Keratinocyte (primary cell): Measurements from ENCODE around the gene SLBP. TPM values are rescaled to one million over a fixed set of nuclear protein-coding genes. Genes with fewer than 3 reads are reported as not detected.

Experiments used
- DNase-seq: peaks from one replicate; pipeline ENCODE4 v3.0.0-alpha.2; 2011; ENCODE audit warnings: low read depth, missing footprints, low spot score
- FAIRE-seq: peaks from 2 replicates; lab custom pipeline; 2011; peaks lifted over from hg19 to GRCh38; lab: Jason Lieb, UNC
- H2AFZ ChIP-seq: 2 replicates; pipeline ENCODE4 v1.6.0; 2012; ENCODE audit warnings: low read length, control low read depth, inconsistent platforms; ENCODE audit not compliant: control insufficient read depth
- H3K27ac ChIP-seq: 2 replicates; pipeline ENCODE4 v1.5.1; 2011; ENCODE audit warnings: low read length; ENCODE audit not compliant: control insufficient read depth, insufficient read depth
- H3K27me3 ChIP-seq: 3 replicates; pipeline ENCODE4 v1.6.0; 2011; ENCODE audit warnings: low read length; ENCODE audit not compliant: control insufficient read depth, insufficient read depth; ENCODE audit errors: extremely low read depth
- H3K36me3 ChIP-seq, 2 experiments: 2 replicates in 1 of 2; 3 replicates in 1 of 2; pipeline ENCODE4 v1.5.1; 2011; ENCODE audit warnings: low read length in 2 of 2, mild to moderate bottlenecking in 1 of 2; ENCODE audit not compliant: control insufficient read depth in 2 of 2, insufficient read depth in 2 of 2; ENCODE audit errors: extremely low read depth in 1 of 2
- H3K4me1 ChIP-seq: 3 replicates; pipeline ENCODE4 v1.5.1; 2011; ENCODE audit warnings: low read length; ENCODE audit not compliant: control insufficient read depth, insufficient read depth; ENCODE audit errors: extremely low read depth
- H3K4me2 ChIP-seq: 3 replicates; pipeline ENCODE4 v1.6.0; 2011; ENCODE audit warnings: low read depth, low read length; ENCODE audit not compliant: control insufficient read depth, insufficient read depth; ENCODE audit errors: extremely low read depth
- H3K4me3 ChIP-seq, 3 experiments: fragments of 200-600 bp in 1 of 3; sonication (generic) in 1 of 3; 2 replicates in 2 of 3; 3 replicates in 1 of 3; pipeline ENCODE4 v1.5.1; 2011 to 2016; ENCODE audit warnings: low read length in 3 of 3, mild to moderate bottlenecking in 3 of 3, control low read depth in 2 of 3, inconsistent platforms in 1 of 3, low read depth in 1 of 3, mixed read lengths in 1 of 3, mixed run types in 1 of 3, moderate library complexity in 1 of 3; ENCODE audit not compliant: control insufficient read depth in 2 of 3, insufficient read depth in 2 of 3; ENCODE audit errors: extremely low read depth in 1 of 3
- H3K79me2 ChIP-seq: 2 replicates; pipeline ENCODE4 v1.6.0; 2012; ENCODE audit warnings: low read length; ENCODE audit not compliant: control insufficient read depth, insufficient read depth
- H3K9ac ChIP-seq: 3 replicates; pipeline ENCODE4 v1.6.0; 2011; ENCODE audit warnings: low read length; ENCODE audit not compliant: control insufficient read depth, insufficient read depth; ENCODE audit errors: extremely low read depth
- H3K9me1 ChIP-seq: 3 replicates; pipeline ENCODE4 v1.6.0; 2011; ENCODE audit warnings: low read length; ENCODE audit not compliant: control insufficient read depth, insufficient read depth; ENCODE audit errors: extremely low read depth
- H3K9me3 ChIP-seq: 2 replicates; pipeline ENCODE4 v1.5.1; 2012; ENCODE audit warnings: low read depth, low read length; ENCODE audit not compliant: control insufficient read depth
- H4K20me1 ChIP-seq: 3 replicates; pipeline ENCODE4 v1.6.0; 2011; ENCODE audit warnings: low read length; ENCODE audit not compliant: control insufficient read depth, insufficient read depth; ENCODE audit errors: extremely low read depth
- EZH2 ChIP-seq: IDR thresholded peaks from one replicate; pipeline ENCODE4 v1.6.1; 2012; ENCODE audit warnings: inconsistent platforms, mild to moderate bottlenecking, low read length, moderate library complexity
- dilution Hi-C: fragments of 300-500 bp; cut with MboI; formaldehyde crosslinking; loops from one replicate; pipeline ENCODE4 v1.7.0; 2020; ENCODE audit warnings: low sequenced_read_pairs; ENCODE audit not compliant: extremely low pct_ligation_motif_present
- polyA plus RNA-seq, 5 experiments: library from polyadenylated mRNA; depleted of rRNA in 3 of 5; stranded (reverse) in 3 of 5; stranded (forward) in 1 of 5; unstranded in 1 of 5; fragments of >200 nt; gene quantifications; 1 replicate in 1 of 5; 2 replicates in 3 of 5; 3 replicates in 1 of 5; pipeline versions ENCODE4 v1.2.1 to v1.2.3, GENCODE V29; 2011 to 2012; ENCODE audit warnings: missing spikeins in 2 of 5, low read depth in 1 of 5, low replicate concordance in 1 of 5
- TF ChIP-seq, protein P1 (sequence below), 3 experiments: IDR thresholded peaks in 1 of 3; conservative IDR thresholded peaks in 1 of 3; optimal IDR thresholded peaks in 1 of 3; 2 replicates in 2 of 3; 3 replicates in 1 of 3; pipeline versions ENCODE3 to v1.5.1; 2011; ENCODE audit warnings: low read length in 3 of 3, mild to moderate bottlenecking in 3 of 3, moderate library complexity in 2 of 3, control low read depth in 1 of 3, inconsistent platforms in 1 of 3; ENCODE audit not compliant: insufficient read depth in 2 of 3; ENCODE audit errors: extremely low read depth in 1 of 3

Gene SLBP
- polyA plus RNA-seq, 1 donor (not counting 4 experiments of a cell fraction or from before 2014, with no cell fraction given): 90.6 TPM

DNA sequence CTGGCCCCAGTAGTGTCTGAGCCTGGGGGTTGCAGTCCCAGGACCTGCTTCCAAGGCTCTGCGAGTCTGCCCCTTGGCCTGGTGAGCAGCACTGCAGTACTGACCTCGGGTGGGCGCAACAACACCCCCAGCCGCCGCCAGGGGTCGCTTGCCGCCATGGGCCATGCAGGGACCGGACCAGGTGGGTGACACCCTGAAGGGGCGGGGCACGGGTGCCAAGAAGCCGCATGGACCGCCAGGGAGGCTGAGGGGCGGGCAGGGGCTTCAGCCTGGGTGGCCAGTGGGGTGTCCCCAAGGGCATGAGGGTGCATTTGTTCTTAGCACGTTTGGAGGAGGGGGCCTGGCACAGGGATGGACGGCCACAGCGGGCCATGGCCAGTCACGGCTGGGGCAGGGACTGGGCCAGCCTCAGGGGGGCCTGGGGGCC, 34.2 kb upstream of the SLBP start:
- DNase-seq: no peak
- dilution Hi-C loops: no loop called here

DNA sequence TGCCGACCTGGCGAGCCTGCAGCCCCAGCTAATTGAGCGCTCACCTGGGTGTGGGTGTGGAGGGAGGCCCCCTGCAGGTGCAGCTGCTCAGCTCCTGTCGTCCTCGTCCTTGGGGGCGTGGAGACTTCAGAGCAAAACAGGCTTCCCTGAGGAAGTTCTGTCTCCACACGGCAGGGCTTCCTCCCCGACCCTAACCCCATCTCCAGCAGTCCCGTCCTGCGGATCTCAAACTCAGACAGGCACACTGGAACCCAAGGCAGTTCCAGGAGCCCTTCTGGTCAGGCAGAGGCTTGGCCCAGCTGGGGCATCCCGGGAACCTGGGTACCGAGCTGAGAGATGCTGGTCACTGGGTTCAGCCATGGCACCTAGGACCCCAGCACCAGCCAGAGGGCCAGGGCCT, 33.6 kb upstream of the SLBP start:
- DNase-seq: no peak
- FAIRE-seq: no peak
- peaks cover 4 to 9% of the 10 kb centered on the region in 2 experiments for H3K36me3 ChIP-seq

More for the DNA sequence above, 34.2 kb upstream of the SLBP start:
- H3K9me3 ChIP-seq: no peaks in the 10 kb centered on the region
- TF ChIP-seq, protein P1, sequence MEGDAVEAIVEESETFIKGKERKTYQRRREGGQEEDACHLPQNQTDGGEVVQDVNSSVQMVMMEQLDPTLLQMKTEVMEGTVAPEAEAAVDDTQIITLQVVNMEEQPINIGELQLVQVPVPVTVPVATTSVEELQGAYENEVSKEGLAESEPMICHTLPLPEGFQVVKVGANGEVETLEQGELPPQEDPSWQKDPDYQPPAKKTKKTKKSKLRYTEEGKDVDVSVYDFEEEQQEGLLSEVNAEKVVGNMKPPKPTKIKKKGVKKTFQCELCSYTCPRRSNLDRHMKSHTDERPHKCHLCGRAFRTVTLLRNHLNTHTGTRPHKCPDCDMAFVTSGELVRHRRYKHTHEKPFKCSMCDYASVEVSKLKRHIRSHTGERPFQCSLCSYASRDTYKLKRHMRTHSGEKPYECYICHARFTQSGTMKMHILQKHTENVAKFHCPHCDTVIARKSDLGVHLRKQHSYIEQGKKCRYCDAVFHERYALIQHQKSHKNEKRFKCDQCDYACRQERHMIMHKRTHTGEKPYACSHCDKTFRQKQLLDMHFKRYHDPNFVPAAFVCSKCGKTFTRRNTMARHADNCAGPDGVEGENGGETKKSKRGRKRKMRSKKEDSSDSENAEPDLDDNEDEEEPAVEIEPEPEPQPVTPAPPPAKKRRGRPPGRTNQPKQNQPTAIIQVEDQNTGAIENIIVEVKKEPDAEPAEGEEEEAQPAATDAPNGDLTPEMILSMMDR (optimal IDR thresholded peaks at IDR 0.05 in 1 of 3, IDR thresholded peaks at IDR 0.05 in 1 of 3, conservative IDR thresholded peaks at IDR 0.05 in 1 of 3; ENCODE audit: extremely low read depth in 1 of 3, insufficient read depth in 2 of 3, low read length in 3 of 3): peak in 2 of 3 experiments; percentile 60 to 81
- TF ChIP-seq EZH2: no peak
- no peaks in the 10 kb centered on the region for H3K79me2 ChIP-seq
- H3K9ac ChIP-seq: no peak overlapping the region
- H3K27me3 ChIP-seq: no peaks in the 10 kb centered on the region
- no peaks in the 10 kb centered on the region for H3K9me1 ChIP-seq
- no peaks in the 10 kb centered on the region for H4K20me1 ChIP-seq
- peaks cover 0 to 5% of the 10 kb centered on the region in 2 experiments for H3K36me3 ChIP-seq
- no peak overlapping the region for H3K4me3 ChIP-seq
- H3K4me2 ChIP-seq: no peak overlapping the region
- H3K4me1 ChIP-seq: peaks cover 5% of the 10 kb centered on the region
- FAIRE-seq: no peak
- no peak overlapping the region for H3K27ac ChIP-seq
- no peak overlapping the region for H2AFZ ChIP-seq

More for the DNA sequence above, 33.6 kb upstream of the SLBP start:
- peaks cover 3% of the 10 kb centered on the region for H3K4me1 ChIP-seq
- no peak overlapping the region for H3K9ac ChIP-seq
- H3K27ac ChIP-seq: no peak overlapping the region
- H3K79me2 ChIP-seq: no peaks in the 10 kb centered on the region
- no peak for TF ChIP-seq EZH2
- TF ChIP-seq, protein P1 (optimal IDR thresholded peaks at IDR 0.05 in 1 of 3, IDR thresholded peaks at IDR 0.05 in 1 of 3, conservative IDR thresholded peaks at IDR 0.05 in 1 of 3; ENCODE audit: extremely low read depth in 1 of 3, insufficient read depth in 2 of 3, low read length in 3 of 3): no peak
- no peaks in the 10 kb centered on the region for H3K9me1 ChIP-seq
- no peaks in the 10 kb centered on the region for H3K27me3 ChIP-seq
- no peaks in the 10 kb centered on the region for H3K9me3 ChIP-seq
- no peak overlapping the region for H3K4me3 ChIP-seq
- no peak overlapping the region for H2AFZ ChIP-seq
- H3K4me2 ChIP-seq: no peak overlapping the region
- dilution Hi-C loops: no loop called here
- no peaks in the 10 kb centered on the region for H4K20me1 ChIP-seq
